Measurements from ENCODE around the gene FLNA. TPM values are rescaled to one million over a fixed set of nuclear protein-coding genes. Genes with fewer than 3 reads are reported as not detected.

Gene FLNA
- total RNA-seq, 2 donors from 2014 or later = 230 to 308 TPM

DNA sequence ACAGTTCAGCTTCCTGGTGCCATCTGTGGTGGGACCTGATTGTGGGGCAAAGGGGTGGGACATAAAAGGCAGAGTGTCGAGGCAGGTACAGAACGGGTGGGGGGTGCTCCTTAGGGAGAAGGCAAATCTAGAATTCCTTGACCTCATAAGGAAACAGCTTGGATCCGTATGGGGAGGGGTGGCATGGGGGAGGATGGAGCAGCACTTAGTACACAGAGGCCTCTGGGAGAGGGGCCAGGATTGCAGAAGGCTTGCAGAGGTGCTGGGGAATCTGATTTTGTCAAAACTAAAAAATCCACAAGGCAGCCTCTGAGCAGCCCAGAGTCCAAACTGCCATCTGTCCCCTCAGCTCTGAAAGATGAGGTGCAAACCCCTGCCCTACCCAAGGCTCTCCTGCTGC is 2.3 kb upstream of the FLNA start:
- H3K9me3 ChIP-seq = no peaks in the 10 kb centered on the region
- peak overlapping the region in 1 of 4 donors; percentile 95 for H3K27ac ChIP-seq

DNA sequence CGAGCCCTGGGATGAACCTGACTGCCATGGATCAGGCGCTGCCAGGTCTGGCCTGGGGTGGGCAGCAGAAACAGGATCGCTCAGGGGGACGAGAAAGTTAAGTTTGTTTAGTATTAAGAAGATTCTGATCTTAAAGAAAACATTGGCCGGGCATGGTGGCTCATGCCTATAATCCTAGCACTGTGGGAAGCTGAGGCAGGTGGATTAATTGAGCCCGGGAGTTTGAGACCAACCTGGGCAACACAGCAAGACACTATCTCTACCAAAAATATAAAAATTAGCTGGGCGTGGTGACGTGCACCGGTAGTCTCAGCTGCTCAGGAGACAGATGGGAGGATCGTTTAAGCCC is 696 bp upstream of the FLNA start:
- ATAC-seq (no peak), DNase-seq (no peak)
- Histone ChIP-seq H3K36me3 (replicated peaks in 1 of 2; ENCODE audit: insufficient read depth in 1 of 2, low read depth in 2 of 2) (no peaks in the 10 kb centered on the region), H3K9me3 (no peaks in the 10 kb centered on the region), H3K4me3 (no peak overlapping the region), H3K27ac (peak overlapping the region; percentile 32 to 84 (median 74)), H3K27me3 (no peaks in the 10 kb centered on the region), H3K4me1 (peaks cover 36% of the 10 kb centered on the region)
- intact Hi-C loops (cut with DNase I) = no loop called here
- no peak for TF ChIP-seq POLR2A (IDR thresholded peaks at IDR 0.05)
- TF ChIP-seq, protein P1, sequence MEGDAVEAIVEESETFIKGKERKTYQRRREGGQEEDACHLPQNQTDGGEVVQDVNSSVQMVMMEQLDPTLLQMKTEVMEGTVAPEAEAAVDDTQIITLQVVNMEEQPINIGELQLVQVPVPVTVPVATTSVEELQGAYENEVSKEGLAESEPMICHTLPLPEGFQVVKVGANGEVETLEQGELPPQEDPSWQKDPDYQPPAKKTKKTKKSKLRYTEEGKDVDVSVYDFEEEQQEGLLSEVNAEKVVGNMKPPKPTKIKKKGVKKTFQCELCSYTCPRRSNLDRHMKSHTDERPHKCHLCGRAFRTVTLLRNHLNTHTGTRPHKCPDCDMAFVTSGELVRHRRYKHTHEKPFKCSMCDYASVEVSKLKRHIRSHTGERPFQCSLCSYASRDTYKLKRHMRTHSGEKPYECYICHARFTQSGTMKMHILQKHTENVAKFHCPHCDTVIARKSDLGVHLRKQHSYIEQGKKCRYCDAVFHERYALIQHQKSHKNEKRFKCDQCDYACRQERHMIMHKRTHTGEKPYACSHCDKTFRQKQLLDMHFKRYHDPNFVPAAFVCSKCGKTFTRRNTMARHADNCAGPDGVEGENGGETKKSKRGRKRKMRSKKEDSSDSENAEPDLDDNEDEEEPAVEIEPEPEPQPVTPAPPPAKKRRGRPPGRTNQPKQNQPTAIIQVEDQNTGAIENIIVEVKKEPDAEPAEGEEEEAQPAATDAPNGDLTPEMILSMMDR (IDR thresholded peaks at IDR 0.05) = no peak
- 43 to 50% methylated on average over 8 to 10 of the region's 10 CpGs for WGBS, 2 donors

More for the DNA sequence above, 2.3 kb upstream of the FLNA start:
- intact Hi-C loops (cut with DNase I) = no loop called here
- 60 to 83% methylated on average over 3 of the region's 3 CpGs for WGBS, 2 donors
- Histone ChIP-seq H3K27me3 (no peaks in the 10 kb centered on the region), H3K36me3 (replicated peaks in 1 of 2; ENCODE audit: insufficient read depth in 1 of 2, low read depth in 2 of 2) (no peaks in the 10 kb centered on the region), H3K4me3 (no peak overlapping the region), H3K4me1 (peaks cover 37% of the 10 kb centered on the region)
- no peak for ATAC-seq
- TF ChIP-seq POLR2A (IDR thresholded peaks at IDR 0.05) = no peak
- TF ChIP-seq, protein P1 (IDR thresholded peaks at IDR 0.05) = no peak
- DNase-seq = no peak

DNA sequence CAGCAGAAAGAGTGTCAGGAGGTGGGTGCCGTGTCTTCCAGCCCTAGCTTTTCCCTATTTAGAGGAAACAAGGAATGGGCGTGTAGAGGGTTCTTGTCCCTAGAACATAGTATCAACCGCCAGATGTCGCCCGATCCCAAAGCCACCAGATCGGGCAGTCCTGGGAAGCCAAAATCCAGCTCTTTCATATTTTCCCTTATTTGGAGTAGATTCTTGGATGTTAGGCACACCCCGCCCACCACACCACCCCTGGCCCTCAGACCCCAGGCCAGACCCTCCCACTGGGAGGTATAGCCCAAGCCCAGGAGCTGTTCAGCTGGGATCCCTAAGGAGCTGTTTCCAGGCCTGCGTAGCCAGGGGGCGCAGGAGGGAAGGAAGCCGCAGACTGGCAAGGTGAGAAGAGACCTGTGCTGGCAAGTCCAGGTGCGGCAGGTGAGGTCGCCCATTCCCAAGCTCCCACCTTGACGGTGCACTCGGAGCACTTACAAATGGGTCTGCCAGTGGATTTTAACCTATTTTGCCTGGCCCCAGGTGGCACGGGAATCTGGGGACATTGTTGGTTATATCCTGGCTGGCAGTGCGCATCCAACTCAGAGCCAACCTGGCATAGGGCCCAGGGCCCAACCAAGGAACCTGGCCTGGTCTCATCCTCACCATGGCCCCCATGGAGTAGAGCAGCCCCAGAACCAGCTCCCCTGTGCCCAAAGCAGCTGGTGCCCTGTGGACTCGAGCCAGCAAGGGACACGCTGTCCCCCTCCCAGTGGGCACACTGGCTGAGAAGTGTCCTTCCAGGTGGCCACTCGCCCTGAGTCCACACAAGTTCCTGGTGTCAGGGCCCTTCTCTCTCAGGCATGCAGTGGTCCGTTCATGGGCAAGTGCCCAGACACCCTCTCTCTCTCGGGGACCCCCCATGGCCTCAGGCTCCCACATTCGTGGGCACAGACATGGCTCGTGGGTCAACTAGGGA is 811 bp downstream of the FLNA start:
- no peaks in the 10 kb centered on the region for H3K27me3 ChIP-seq
- intact Hi-C loops (cut with DNase I) = no loop called here
- ATAC-seq (peak; percentile 33), DNase-seq (peak; percentile 73 to 84 (median 80))
- H3K9me3 ChIP-seq = no peaks in the 10 kb centered on the region
- H3K36me3 ChIP-seq (replicated peaks in 1 of 2; ENCODE audit: insufficient read depth in 1 of 2, low read depth in 2 of 2) = no peaks in the 10 kb centered on the region
- TF ChIP-seq, protein P1 (IDR thresholded peaks at IDR 0.05) = peak in 6 of 7 experiments; percentile 39 to 88 (median 70)
- TF ChIP-seq POLR2A (IDR thresholded peaks at IDR 0.05) = peak in 2 of 3 donors; percentile 34 to 49
- no peak overlapping the region for H3K4me3 ChIP-seq
- WGBS, 2 donors = 8% methylated on average over 20 of the region's 23 CpGs; no CpG with 5 or more reads in 1 of the 2 donors
- peak overlapping the region; percentile 18 to 84 (median 74) for H3K27ac ChIP-seq
- H3K4me1 ChIP-seq = peaks cover 37% of the 10 kb centered on the region

DNA sequence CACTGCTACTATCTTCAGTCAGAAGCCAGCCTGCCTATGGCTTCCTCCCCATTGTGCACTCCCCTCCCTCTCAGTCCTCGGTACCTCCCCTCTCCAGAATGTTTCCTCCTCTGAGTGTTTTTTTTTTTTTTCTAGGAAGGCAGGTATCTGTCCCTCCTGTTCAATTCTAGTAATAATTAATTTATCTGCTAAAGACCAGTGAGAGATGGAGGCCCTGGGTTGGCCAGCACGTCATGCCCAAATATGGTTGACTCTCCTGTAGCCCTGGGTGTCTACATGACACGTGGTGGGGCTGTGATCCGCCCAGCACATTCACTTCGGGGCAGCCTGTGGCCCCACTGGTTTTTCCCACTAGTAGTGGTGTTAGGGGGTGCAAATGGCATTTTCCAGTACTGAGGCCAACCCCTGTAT is 1.8 kb downstream of the FLNA start:
- Histone ChIP-seq H3K9me3 (no peaks in the 10 kb centered on the region), H3K4me1 (peaks cover 37% of the 10 kb centered on the region), H3K4me3 (no peak overlapping the region), H3K36me3 (replicated peaks in 1 of 2; ENCODE audit: insufficient read depth in 1 of 2, low read depth in 2 of 2) (no peaks in the 10 kb centered on the region), H3K27ac (peak overlapping the region in 3 of 4 donors; percentile 69 to 84 (median 79)), H3K27me3 (no peaks in the 10 kb centered on the region)
- no peak for TF ChIP-seq POLR2A (IDR thresholded peaks at IDR 0.05)
- TF ChIP-seq, protein P1 (IDR thresholded peaks at IDR 0.05) = no peak
- DNase-seq (peak in 2 of 4 donors; percentile 28 to 41), ATAC-seq (peak; percentile 1)
- 38% methylated on average over 4 of the region's 5 CpGs; no CpG with 5 or more reads in 1 of the 2 donors for WGBS, 2 donors
- intact Hi-C loops (cut with DNase I) = no loop called here
